PC-3 (cell line): ENCODE measurements around the gene SEC31A. TPM values are rescaled to one million over a fixed set of nuclear protein-coding genes. Genes with fewer than 3 reads are reported as not detected.

Source experiments
- ATAC-seq: fragments of 200-7000 bp; cut with Tn5 transposase; 2 replicates; pipeline ENCODE4 v1.9.1; 2020; ENCODE audit warnings: mild to moderate bottlenecking, moderate library complexity
- BruUV-seq: library from RNA; stranded (reverse); fragments of 400-500 nt; replicated peaks from 2 replicates; lab custom pipeline; 2021; lab: Mats Ljungman, UMichigan
- CTCF ChIA-PET: fragments of 300-600 bp; sonication (Branson Sonifier 250); formaldehyde crosslinking; loops from one replicate; lab custom pipeline; 2022; ENCODE audit warnings: antibody characterized with exemption; lab: Charles Lee
- POLR2A ChIA-PET: fragments of 300-600 bp; sonication (Branson Sonifier 250); formaldehyde crosslinking; loops from one replicate; lab custom pipeline; 2022; ENCODE audit warnings: antibody characterized with exemption; ENCODE audit not compliant: unreplicated experiment; lab: Charles Lee
- DNase-seq: peaks from one replicate; pipeline ENCODE4 v3.0.0-alpha.2; 2015
- H2AFZ ChIP-seq: fragments of 300-600 bp; sonication (generic); 2 replicates; pipeline ENCODE4 v1.6.0; 2016; ENCODE audit warnings: antibody characterized with exemption, low read length
- H3F3A ChIP-seq: fragments of 300-600 bp; sonication (generic); one replicate; pipeline ENCODE4 v1.6.0; 2017; ENCODE audit warnings: antibody characterized with exemption, low read length, control low read depth, mild to moderate bottlenecking; ENCODE audit not compliant: unreplicated experiment
- H3K27ac ChIP-seq: fragments of 300-600 bp; sonication (generic); 2 replicates; pipeline ENCODE4 v1.5.1; 2016; ENCODE audit warnings: mild to moderate bottlenecking, low read length
- H3K27me3 ChIP-seq: fragments of 300-600 bp; sonication (generic); 2 replicates; pipeline ENCODE4 v1.6.1; 2016; ENCODE audit warnings: low read length, mixed read lengths
- H3K36me3 ChIP-seq: fragments of 300-600 bp; sonication (generic); 2 replicates; pipeline ENCODE4 v1.6.1; 2016; ENCODE audit warnings: low read depth, mixed run types, low read length, mixed read lengths
- H3K4me1 ChIP-seq: fragments of 300-600 bp; sonication (generic); 2 replicates; pipeline ENCODE4 v1.5.1; 2016; ENCODE audit warnings: low read length; ENCODE audit not compliant: insufficient read depth
- H3K4me2 ChIP-seq: fragments of 300-600 bp; sonication (generic); 2 replicates; pipeline ENCODE4 v1.6.0; 2016; ENCODE audit warnings: low read length
- H3K4me3 ChIP-seq: fragments of 300-600 bp; sonication (generic); 2 replicates; pipeline ENCODE4 v1.5.1; 2016; ENCODE audit warnings: mild to moderate bottlenecking, low read length, mixed read lengths
- H3K79me2 ChIP-seq: fragments of 300-600 bp; sonication (generic); 2 replicates; pipeline ENCODE4 v1.6.1; 2017; ENCODE audit warnings: low read length, mixed read lengths
- H3K9ac ChIP-seq: fragments of 300-600 bp; sonication (generic); 2 replicates; pipeline ENCODE4 v1.6.0; 2016; ENCODE audit warnings: mild to moderate bottlenecking, low read length
- H3K9me2 ChIP-seq: fragments of 300-600 bp; sonication (generic); replicated peaks from 2 replicates; pipeline ENCODE4 v1.6.1; 2016; ENCODE audit warnings: mixed run types, low read length, mixed read lengths
- H3K9me3 ChIP-seq: fragments of 300-600 bp; sonication (generic); 2 replicates; pipeline ENCODE4 v1.6.1; 2016; ENCODE audit warnings: low read length, mixed read lengths
- H4K20me1 ChIP-seq: fragments of 300-600 bp; sonication (generic); 2 replicates; pipeline ENCODE4 v1.6.1; 2016; ENCODE audit warnings: low read length, mixed read lengths
- CTCF ChIP-seq: fragments of 300-600 bp; sonication (generic); conservative IDR thresholded peaks from 2 replicates; pipeline ENCODE4 v1.5.1; 2017; ENCODE audit warnings: antibody characterized with exemption, low read depth, mild to moderate bottlenecking, low read length
- EZH2 ChIP-seq: fragments of 300-600 bp; sonication (generic); IDR thresholded peaks from one replicate; pipeline ENCODE4 v1.6.1; 2017; ENCODE audit warnings: antibody characterized with exemption, mild to moderate bottlenecking, low read length; ENCODE audit not compliant: unreplicated experiment
- EZH2phosphoT487 ChIP-seq: fragments of 300-600 bp; sonication (generic); IDR thresholded peaks from 2 replicates; pipeline ENCODE4 v1.6.1; 2018; ENCODE audit warnings: mild to moderate bottlenecking, antibody characterized with exemption, low read length, borderline replicate concordance
- intact Hi-C: fragments of 100-400 bp; cut with micrococcal nuclease; formaldehyde crosslinking; loops from 2 replicates; pipeline ENCODE4 v1.9.0; 2023
- total RNA-seq: library from RNA; depleted of rRNA; stranded (reverse); fragments of >200 nt; gene quantifications from 2 replicates; pipeline ENCODE4 v1.2.3, GENCODE V29; 2014

SEC31A gene
- total RNA-seq, 1 experiment from 2014 or later: 47.4 TPM

- Histone ChIP-seq H3K4me3 (no peak overlapping the region), H3K27me3 (no peaks in the 10 kb centered on the region), H3K9ac (no peak overlapping the region), H3K79me2 (no peaks in the 10 kb centered on the region), H3K4me1 (no peaks in the 10 kb centered on the region), H3K4me2 (no peak overlapping the region), H3K36me3 (no peaks in the 10 kb centered on the region), H2AFZ (no peak overlapping the region), H3K27ac (no peak overlapping the region), H4K20me1 (no peaks in the 10 kb centered on the region), H3F3A (no peaks in the 10 kb centered on the region), H3K9me3 (no peaks in the 10 kb centered on the region), H3K9me2 (no peaks in the 10 kb centered on the region)
- TF ChIP-seq CTCF (no peak), EZH2 (no peak), EZH2phosphoT487 (no peak)
- ChIA-PET CTCF (no interaction called here), POLR2A (no interaction called here)
- no peak for ATAC-seq
- intact Hi-C loops: no loop called here
- no peak for DNase-seq
- BruUV-seq: no TSS peak
Measured at GRCh38 chr4:82774711-82775171, 116.2 kb downstream of the SEC31A start.

GRCh38 chr4:82773057-82773456, 117.9 kb downstream of the SEC31A start:
- Histone ChIP-seq H3K4me2 (no peak overlapping the region), H4K20me1 (no peaks in the 10 kb centered on the region), H3K27me3 (no peaks in the 10 kb centered on the region), H3K9ac (no peak overlapping the region), H2AFZ (no peak overlapping the region), H3K79me2 (no peaks in the 10 kb centered on the region), H3F3A (no peaks in the 10 kb centered on the region), H3K36me3 (no peaks in the 10 kb centered on the region), H3K9me2 (no peaks in the 10 kb centered on the region), H3K4me1 (no peaks in the 10 kb centered on the region), H3K4me3 (no peak overlapping the region), H3K27ac (no peak overlapping the region), H3K9me3 (no peaks in the 10 kb centered on the region)
- no peak for TF ChIP-seq EZH2
- no peak for TF ChIP-seq CTCF
- no peak for TF ChIP-seq EZH2phosphoT487
- CTCF ChIA-PET: no interaction called here
- intact Hi-C loops: no loop called here
- DNase-seq (no peak), ATAC-seq (no peak)
- BruUV-seq: no TSS peak
- POLR2A ChIA-PET: no interaction called here

- ChIA-PET POLR2A (no interaction called here), CTCF (no interaction called here)
- Histone ChIP-seq H4K20me1 (no peaks in the 10 kb centered on the region), H2AFZ (no peak overlapping the region), H3K27ac (no peak overlapping the region), H3K9ac (no peak overlapping the region), H3K9me3 (no peaks in the 10 kb centered on the region), H3K9me2 (no peaks in the 10 kb centered on the region), H3K27me3 (no peaks in the 10 kb centered on the region), H3K79me2 (no peaks in the 10 kb centered on the region), H3K4me1 (no peaks in the 10 kb centered on the region), H3K4me2 (no peak overlapping the region), H3K4me3 (no peak overlapping the region), H3K36me3 (no peaks in the 10 kb centered on the region), H3F3A (no peaks in the 10 kb centered on the region)
- intact Hi-C loops: no loop called here
- TF ChIP-seq EZH2phosphoT487 (no peak), EZH2 (no peak), CTCF (no peak)
- BruUV-seq: no TSS peak
- no peak for ATAC-seq
- no peak for DNase-seq
Measured at GRCh38 chr4:82770607-82771006, 120.3 kb downstream of the SEC31A start.
